NCI-H2171 treated with DMSO at 0.1 percent for 48 hours (cell line): ENCODE results near the gene DNAJC2.
"Not testable (repeated sequence)": the region's sequence is repeated elsewhere in the genome, so short reads cannot be mapped to it uniquely, and the experiment has no call there.

Source experiments
- DNase-seq: peaks from one replicate; lab custom pipeline; 2025; lab: John Stamatoyannopoulos, UW

DNAJC2 gene

DNA sequence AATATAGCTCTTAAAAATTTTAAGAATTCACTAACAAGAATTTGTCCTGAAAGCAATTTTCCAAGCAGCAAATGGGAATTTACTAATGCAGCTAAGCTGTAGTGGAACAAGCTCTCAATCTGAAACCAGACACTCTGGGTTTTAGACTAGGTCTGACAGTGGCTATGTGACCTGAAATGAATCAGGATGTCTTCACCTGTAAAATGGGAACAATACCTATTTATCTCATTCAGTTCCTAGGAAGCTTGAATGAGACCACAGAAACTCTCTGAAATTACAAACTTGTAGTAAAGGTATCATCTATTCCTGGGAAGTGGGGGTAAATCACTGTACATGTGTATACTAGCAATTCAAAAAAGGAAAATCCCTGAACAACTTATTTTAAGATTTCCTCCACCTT, 1.2 kb downstream of the DNAJC2 start:
- DNase-seq = no peak

DNA sequence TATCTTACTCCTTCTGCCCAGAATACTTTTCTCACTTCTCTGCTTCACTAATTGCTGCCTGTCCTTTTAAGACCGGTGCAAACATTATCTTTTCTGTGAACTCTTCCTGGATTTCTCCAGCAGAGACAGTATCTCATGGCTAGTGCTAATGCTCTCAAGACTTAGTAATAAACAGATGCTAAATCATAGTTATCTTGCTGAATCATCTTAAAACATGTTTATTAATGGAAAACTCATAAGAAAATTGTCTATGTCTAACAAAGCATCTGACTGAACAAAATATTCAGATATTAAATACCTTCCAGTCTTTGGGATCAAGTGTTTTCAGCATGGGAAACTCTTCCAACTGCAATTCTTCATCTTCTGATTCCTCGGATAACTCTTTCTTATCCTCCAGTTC, 3.1 kb downstream of the DNAJC2 start:
- no peak for DNase-seq

DNA sequence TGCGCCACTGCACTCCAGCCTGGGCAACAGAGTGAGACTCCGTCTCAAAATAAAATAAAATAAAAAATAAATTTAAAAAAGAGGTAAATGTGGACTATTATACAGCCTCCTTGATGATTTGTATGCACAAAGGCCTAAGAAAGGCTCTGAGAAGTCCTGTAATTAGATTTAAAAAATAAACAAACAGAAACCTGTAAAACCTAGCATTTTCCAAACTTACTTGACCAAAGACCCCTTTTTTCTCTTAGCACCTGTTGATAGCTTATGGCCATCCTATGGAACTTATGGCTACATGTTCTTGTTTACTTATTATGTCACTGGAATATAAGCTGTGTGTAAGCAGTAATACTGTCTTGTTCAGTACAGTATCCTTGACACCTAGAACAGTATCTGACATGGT, 5.7 kb downstream of the DNAJC2 start:
- DNase-seq = no peak

GRCh38 chr7:103336761-103337160, 7.8 kb downstream of the DNAJC2 start:
- DNase-seq = no peak

DNA sequence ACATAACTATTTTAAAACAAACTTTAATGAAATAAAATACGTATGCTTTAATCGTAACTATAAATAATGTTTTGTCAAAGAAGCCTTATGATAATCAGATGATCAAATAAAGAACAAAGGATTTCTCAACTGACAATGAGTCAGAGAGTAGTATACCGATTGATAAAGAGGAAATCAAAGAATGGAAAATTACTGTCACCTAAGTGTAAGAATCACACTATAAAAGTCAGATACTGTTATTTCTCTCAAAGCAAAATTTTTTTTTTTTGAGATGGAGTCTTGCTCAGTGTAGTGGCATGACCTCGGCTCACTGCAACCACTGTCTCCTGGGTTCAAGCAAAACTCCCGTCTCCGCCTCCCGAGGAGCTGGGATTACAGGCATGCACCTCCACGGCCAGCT, 18.8 kb downstream of the DNAJC2 start:
- no peak for DNase-seq

GRCh38 chr7:103317009-103317408, 27.6 kb downstream of the DNAJC2 start:
- DNase-seq = no peak

- DNase-seq = no peak
These were observed 28.1 kb downstream of the DNAJC2 start for GRCh38 chr7:103316380-103316941.

DNA sequence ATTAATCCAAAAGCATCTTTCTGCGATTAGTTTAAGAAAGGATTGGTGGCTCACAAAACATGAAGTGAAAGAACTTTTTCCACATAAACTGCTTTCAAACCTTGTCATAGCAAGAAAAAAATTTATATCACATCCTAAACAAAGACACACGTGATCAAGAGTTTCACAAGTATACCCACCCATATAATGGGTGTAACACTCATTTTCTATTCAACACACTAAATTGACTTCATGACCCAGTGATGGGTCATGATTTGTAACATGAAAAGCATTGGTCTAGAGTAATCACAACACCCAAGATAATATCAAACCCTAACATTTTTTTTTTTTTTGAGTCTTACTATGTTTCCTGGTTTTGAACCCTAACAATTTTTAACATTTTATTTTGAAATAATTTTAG, 29.7 kb downstream of the DNAJC2 start:
- no peak for DNase-seq

DNA sequence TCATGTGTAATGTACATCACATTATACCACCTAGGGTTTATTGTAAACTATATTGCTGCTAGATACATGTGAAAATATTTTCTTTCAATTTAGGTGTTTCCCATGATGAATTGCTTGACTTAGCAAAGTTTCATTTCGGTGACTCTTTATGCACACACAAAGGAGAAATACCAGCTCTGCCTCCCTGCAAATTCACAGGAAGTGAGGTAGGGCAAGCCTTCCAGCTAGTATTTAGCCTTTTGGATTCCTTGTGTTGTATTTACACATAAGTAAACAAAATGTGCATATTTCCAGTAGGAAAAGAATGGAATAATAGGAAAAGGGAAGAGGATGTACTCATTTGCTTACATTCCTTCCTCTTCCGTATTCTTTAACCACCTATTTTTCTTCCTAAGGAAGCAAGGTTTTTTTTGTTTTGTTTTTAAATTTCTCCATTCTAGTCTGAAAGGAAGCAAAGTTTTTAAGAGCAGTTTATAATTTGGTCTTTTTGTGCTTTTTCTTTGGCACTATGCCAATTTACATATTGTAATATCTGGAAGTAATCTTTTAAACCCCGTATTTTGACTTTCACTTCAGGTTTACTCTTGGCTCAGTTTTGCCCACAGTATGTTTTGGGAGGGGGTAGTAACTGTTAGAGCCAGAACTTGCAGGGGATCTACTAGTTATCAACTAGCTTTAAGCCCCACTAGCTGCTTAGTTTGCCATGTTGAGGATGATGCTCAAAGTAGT, 36.9 kb downstream of the DNAJC2 start:
- DNase-seq = no peak

GRCh38 chr7:103301441-103301840, 43.1 kb downstream of the DNAJC2 start:
- no peak for DNase-seq

- no peak for DNase-seq
These were observed 44.9 kb downstream of the DNAJC2 start for GRCh38 chr7:103299660-103300059.

GRCh38 chr7:103297837-103298179, 46.8 kb downstream of the DNAJC2 start:
- no peak for DNase-seq

DNA sequence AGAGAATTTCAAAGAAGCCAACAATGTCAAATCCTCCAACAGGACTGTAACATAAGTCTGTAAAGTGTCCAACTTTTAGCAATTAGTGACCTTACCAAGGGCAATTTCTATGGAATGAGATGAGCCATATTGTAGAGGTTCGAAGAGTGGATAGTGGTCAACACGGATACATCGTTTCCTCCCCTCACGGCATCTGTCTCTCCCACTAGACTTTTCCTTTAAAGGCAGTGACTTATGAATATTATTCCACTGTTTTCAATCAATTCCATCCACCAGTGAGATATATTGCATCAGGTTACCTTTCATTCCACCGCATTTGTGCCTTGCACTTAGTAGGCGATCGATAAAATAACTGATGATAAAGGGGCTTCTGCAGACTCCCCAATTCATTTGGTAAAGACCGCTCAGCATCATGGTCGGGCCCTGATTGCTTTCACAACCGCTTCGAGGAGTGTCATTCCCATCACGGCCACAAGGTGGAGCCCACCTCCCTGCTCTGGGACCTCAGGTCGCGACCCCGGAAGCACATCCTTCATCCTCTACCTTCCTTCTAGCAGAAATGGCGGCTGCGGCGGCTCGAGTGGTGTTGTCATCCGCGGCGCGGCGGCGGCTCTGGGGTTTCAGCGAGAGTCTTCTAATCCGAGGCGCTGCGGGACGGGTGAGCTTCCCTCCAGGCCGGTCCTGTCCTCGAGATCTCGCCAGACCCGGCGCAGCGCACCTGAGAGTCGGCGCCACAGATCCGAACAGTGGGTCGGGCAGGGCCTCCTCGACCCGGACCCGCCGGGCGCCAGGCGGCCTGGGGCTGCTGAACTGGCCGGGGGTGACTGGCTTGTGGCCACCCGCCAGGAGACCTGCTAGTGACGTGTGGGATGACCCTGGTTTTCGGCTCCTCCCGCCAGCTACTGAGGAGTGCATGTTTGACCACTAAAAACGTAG, 47.4 kb downstream of the DNAJC2 start, which contains the start of gene PMPCB:
Gene PMPCB, plus strand, starts transcription at position 535 of the 936 bp plus-strand sequence. Its CDS starts 25 bp downstream, at position 560.
- peak; percentile 86 for DNase-seq

GRCh38 chr7:103293526-103293925, 51.0 kb downstream of the DNAJC2 start:
- DNase-seq = no peak

DNA sequence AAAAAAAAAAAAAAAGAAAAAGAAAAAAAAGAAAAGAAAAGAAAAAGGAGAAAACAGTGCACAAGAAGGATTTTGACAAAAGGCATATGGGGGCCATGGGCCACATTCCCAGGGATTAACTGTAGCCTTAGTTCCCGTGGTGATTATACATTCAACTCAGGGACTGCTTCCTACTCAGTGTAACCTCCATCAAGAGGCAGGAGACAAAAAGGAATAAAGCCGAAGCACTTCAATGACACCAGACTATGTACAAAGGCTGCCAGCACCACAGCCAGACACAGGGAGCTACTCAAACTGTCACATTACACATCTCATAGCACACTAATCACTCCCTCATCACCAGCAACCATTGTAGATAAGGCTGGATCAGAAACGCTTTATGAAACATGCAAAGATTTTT, 52.4 kb downstream of the DNAJC2 start:
- no peak for DNase-seq

- DNase-seq = not testable (repeated sequence)
These were observed 61.7 kb downstream of the DNAJC2 start for GRCh38 chr7:103282802-103283427.

GRCh38 chr7:103280803-103281155, 63.8 kb downstream of the DNAJC2 start:
- not testable (repeated sequence) for DNase-seq

DNA sequence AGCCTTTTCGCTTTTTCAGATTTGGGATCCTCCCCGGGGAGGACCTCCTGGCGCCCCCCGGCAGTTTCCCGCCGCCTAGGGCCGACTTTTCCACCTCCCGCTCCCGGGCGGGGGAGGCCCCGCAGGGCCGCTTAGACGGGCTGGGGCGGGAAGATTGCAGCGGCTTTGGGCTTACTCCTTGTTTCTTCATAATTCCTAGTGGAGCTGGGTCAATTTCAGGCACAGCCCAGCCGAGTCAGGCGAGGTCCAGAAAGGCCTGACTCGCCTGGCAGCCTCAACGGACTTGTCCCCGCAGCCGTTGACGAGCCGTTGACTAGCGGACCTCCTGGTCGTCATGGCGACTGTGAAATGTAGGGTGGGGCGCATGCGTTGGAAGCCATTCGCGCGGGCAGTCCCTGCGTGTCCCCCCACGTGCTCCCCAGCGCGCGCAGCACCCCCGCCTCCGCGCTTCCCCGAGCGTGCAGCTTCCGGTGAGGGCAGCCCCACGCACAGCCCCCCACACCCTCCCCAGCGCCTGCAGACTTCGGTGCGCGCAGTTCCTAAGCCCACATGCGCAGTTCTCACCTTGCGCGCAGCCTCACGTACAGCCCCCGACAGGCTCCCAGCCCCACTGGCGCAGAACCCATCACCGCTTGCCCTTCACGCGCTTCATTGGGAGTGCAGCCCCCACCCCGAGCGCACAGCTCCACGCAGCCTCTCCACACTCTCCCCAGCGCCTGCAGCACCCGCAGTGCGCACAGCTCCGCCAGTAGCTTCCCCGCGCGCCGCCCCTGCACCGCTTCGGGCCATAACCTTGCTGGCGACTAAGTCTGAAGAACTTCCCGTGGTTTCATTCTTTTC, 64.4 kb downstream of the DNAJC2 start:
- peak; percentile 75 for DNase-seq

- peak; percentile 70 for DNase-seq
These were observed 65.0 kb downstream of the DNAJC2 start for GRCh38 chr7:103279636-103279962.

DNA sequence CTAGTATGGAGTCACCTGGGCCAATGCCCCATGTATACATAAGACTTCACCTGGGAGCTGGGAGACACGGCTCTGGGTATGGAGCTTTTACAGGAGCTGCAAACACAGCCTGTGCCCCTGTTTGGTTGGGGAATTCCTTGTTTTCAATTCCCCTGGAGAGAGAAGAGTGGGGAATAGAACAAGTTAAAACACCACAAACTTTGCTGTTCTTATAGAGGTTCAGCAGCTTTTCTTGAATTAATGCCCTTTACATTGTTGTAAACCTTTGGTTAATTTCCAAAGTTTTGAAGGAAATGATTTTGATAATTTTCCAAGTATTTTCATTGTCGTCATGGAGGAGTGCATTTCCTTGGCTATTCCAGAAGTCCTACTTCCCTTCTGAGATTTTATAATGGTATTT, 66.4 kb downstream of the DNAJC2 start:
- not testable (repeated sequence) for DNase-seq

GRCh38 chr7:103274867-103275266, 69.7 kb downstream of the DNAJC2 start:
- DNase-seq = not testable (repeated sequence)

DNA sequence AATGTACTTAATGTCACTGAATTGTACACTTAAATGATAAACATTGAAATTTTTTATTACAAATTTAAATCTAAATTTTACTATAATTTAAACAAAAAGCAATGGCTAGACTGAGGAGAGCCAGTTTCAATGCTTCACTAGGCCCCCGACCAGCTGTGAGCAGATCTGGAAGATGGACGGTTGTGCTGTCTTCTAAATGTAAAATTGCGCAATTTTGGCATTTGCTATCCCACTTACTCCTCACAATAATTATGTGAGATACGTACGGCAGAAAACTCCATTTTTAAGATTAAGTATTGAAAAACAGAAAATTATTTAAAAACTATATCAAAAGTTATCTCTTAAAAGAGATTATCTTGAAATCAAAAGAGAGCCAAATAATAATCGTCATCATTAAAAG, 71.2 kb downstream of the DNAJC2 start:
- DNase-seq = not testable (repeated sequence)
